AG09319 (cell line): ENCODE measurements around the gene RTKN2.

Experiments used
- DNase-seq: peaks from one replicate; pipeline ENCODE4 v3.0.0-alpha.2; 2010; ENCODE audit warnings: low read depth; ENCODE audit errors: extremely low read depth
- TF ChIP-seq, protein P1 (sequence below): IDR thresholded peaks from 2 replicates; pipeline ENCODE4 v1.5.1; 2011; ENCODE audit warnings: low read depth, mild to moderate bottlenecking, inconsistent platforms, low read length, moderate library complexity

The RTKN2 gene

DNA sequence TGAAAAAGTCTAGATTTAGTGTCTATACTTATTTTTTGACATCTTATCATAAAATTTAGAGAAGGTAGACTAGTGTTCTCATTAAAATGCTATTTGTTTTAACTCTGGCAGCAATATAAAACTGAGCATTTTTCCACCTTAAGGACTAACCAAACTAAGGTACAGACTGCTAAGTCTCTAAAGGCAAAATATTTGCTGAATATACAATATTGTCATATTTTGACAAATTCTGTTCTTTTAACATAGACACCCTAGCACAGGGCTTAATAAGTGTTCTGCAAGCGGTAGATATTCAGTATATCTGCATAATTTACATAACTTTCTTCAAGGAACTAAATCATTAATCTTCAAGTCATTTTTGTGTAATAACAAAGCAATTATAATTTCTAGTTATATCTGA is 8.6 kb downstream of the RTKN2 start:
- DNase-seq = no peak
- TF ChIP-seq, protein P1, sequence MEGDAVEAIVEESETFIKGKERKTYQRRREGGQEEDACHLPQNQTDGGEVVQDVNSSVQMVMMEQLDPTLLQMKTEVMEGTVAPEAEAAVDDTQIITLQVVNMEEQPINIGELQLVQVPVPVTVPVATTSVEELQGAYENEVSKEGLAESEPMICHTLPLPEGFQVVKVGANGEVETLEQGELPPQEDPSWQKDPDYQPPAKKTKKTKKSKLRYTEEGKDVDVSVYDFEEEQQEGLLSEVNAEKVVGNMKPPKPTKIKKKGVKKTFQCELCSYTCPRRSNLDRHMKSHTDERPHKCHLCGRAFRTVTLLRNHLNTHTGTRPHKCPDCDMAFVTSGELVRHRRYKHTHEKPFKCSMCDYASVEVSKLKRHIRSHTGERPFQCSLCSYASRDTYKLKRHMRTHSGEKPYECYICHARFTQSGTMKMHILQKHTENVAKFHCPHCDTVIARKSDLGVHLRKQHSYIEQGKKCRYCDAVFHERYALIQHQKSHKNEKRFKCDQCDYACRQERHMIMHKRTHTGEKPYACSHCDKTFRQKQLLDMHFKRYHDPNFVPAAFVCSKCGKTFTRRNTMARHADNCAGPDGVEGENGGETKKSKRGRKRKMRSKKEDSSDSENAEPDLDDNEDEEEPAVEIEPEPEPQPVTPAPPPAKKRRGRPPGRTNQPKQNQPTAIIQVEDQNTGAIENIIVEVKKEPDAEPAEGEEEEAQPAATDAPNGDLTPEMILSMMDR = no peak

DNA sequence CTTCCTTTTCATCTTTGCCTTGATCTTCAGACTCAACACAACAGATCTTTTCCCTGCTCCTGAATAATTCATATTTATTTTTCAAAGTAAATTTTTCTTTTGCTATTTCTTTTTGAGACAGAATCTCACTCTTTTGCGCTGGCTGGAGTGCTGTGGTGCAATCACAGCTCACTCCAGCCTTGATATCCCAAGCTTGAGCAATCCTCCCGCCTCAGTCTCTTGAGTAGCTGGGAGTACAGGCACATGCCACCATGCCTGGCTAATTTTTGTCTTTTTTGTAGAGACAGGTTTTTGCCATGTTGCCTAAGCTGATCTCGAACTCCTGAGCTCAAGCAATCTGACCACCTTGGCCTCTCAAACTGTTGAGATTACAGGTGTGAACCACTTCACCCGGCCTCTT is 9.2 kb downstream of the RTKN2 start:
- DNase-seq = no peak
- TF ChIP-seq, protein P1 = no peak

DNA sequence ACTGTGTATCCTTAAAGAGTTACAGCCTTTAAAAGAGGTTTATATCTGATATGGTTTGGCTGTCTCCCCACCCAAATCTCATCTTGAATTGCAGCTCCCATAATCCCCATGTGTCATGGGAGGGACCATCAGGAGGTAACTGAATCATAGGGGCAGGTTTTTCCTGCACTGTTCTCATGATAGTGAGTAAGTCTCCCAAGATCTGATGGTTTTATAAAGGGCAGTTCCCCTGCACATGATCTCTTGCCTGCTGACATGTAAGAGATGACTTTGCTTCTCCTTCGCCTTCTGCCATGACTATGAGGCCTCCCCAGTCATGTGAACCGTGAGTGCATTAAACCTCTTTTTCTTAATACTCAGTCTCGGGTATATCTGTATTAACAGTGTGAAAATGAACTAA is 9.7 kb downstream of the RTKN2 start:
- TF ChIP-seq, protein P1 = no peak
- no peak for DNase-seq

DNA sequence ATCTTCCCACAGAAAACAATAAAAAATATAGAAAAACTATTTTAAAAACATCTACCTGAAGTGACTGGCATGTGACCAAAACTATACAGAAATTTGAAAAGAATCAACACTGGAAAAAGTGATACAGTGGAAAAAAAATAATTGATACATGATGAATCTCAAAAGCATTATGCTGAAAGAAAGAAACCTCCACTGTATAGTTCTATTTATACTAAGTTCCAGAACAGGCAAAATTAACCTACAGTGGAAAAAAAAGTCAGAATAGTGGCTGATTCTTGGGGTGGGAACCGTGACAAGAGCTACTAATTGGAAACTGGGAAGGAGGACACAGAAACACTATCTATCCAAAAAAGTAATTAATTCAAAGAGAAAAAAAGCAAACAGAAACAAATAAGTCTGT is 14.9 kb downstream of the RTKN2 start:
- TF ChIP-seq, protein P1 = no peak
- DNase-seq = no peak

DNA sequence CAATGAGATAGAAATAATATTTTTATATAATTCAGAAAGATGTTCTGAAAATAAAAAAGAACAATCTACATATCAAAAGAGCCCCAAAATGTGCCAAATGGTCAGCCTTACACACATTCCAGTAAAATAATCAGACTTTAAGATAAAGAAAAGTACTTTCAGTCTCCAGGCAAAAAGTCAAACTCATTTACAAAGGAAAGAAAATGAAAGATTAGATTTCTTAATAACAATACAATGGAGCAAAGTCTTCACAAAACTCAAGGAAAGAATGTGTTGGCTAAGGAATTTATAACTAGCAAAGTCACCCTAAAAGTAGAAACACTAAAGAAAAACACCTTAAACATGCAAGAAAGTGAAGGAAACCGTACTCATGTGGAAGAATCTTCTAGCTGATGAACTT is 16.6 kb downstream of the RTKN2 start:
- TF ChIP-seq, protein P1 = no peak

DNA sequence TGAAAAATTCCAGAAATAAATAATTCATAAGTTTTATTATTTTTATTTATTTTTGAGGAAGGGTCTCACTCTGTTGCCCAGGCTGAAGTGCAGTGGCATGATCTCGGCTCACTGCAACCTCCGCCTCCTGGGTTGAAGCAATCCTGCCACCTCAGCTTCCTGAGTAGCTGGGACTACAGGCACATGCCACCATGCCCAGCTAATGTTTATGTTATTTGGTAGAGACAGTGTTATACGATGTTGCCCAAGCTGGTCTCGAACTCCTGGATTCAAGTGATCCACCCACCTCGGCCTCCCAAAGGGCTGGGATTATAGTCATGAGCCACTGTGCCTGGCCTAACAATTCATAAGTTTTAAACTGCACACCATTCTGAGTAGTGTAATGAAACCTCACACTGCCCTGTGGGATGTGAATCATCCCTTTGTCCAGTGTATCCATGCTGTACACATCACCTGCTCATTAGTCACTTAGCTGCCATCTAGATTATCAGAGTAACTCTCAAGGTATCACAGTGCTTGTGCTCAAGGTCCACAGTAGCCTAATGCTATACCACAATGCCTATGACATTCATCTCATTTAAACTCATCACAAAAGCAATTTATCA is 17.9 kb downstream of the RTKN2 start:
- DNase-seq = no peak
- TF ChIP-seq, protein P1 = no peak

More for the DNA sequence above, 16.6 kb downstream of the RTKN2 start:
- no peak for DNase-seq

DNA sequence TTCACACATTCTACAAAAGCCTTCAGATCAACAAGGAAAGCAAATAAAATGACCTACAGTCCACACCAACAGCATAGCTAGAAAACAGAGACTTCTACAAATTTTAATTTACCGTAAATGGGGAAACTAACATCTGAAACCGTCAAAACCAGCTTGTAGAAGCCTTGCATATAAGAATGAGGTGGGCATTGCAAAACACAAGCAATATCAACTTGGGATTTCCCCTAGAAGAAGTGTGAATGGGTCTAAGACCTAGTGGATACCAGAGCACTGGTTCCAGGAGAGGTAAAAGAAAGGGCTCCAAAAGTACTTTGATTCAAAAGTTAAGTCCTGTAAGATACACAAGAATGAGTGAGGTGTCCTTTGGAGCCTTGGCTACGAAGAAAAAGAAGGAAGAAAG is 18.7 kb downstream of the RTKN2 start:
- no peak for DNase-seq
- TF ChIP-seq, protein P1 = no peak
